H7 (cell line): Measurements from ENCODE around the gene CENPM. TPM values are rescaled to one million over a fixed set of nuclear protein-coding genes. Genes with fewer than 3 reads are reported as not detected.

Experiments
- DNase-seq: peaks from one replicate; pipeline ENCODE4 v3.0.0; 2012
- H3K27me3 ChIP-seq: 2 replicates; pipeline ENCODE4 v1.6.0; 2011; ENCODE audit warnings: mild to moderate bottlenecking, low read length; ENCODE audit not compliant: control insufficient read depth, insufficient read depth
- H3K36me3 ChIP-seq: replicated peaks from 2 replicates; pipeline ENCODE4 v1.5.1; 2011; ENCODE audit warnings: low read length; ENCODE audit not compliant: control insufficient read depth, insufficient read depth
- H3K4me3 ChIP-seq: 2 replicates; pipeline ENCODE4 v1.5.1; 2011; ENCODE audit warnings: low read depth, mild to moderate bottlenecking, control low read depth, low read length, moderate library complexity; ENCODE audit not compliant: insufficient read depth
- total RNA-seq: library from RNA; depleted of rRNA; stranded (reverse); fragments of >200 nt; shearing (Covaris generic); gene quantifications from 2 replicates; pipeline ENCODE4 v1.2.3, GENCODE V29; 2014

Gene CENPM
- total RNA-seq, 1 experiment from 2014 or later, result 66.3 TPM

DNA sequence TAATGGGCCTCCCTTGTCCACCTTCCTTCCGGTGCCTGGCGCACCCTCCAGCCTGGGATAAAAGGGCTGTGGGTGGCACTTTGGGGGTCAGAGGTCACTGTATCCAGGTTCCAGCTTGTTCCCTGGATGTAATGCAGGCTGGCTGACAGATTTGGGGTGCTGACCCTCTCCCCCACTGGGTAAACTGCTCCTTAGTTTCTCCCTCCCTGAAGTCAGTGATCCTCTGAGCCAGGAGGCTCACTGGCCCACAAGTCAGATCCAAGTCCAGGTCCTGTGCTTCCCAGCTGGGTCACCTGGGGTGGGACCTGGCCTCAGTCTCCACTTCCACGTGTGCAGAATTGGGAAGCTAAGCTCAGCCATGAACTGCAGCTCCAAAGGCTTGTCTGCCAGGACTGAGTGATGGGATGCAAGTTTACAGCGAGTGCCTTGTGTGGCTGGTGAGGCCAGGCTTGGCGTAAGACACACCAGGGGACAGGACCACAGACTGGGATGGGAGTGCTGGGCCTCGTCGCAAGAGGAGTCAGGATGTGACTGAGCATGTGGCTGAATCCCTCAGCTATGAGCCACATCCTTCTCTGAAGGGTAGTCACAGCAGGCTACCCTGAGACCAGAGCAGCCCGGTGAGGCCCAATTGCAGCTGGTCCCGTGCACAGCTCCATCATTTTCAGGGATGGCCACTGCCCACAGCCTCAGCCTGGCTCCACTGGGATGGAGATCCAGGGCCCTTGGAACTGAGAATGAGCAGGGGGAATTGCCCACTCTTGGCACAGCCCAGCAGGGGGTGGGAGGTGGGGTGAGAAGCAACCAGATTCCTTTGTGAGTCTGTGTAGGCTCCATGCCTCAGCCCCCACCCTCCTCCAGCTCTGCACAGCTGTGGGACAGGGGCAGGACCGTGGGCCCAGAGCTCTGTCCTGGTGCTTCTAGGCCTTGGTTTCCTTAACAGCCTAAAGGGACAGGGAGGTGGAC lies 39.2 kb downstream of the CENPM start:
- H3K27me3 ChIP-seq, result peaks cover 43% of the 10 kb centered on the region
- no peak overlapping the region for H3K4me3 ChIP-seq
- H3K36me3 ChIP-seq, result peaks cover 32% of the 10 kb centered on the region
- DNase-seq, result peak; percentile 74

DNA sequence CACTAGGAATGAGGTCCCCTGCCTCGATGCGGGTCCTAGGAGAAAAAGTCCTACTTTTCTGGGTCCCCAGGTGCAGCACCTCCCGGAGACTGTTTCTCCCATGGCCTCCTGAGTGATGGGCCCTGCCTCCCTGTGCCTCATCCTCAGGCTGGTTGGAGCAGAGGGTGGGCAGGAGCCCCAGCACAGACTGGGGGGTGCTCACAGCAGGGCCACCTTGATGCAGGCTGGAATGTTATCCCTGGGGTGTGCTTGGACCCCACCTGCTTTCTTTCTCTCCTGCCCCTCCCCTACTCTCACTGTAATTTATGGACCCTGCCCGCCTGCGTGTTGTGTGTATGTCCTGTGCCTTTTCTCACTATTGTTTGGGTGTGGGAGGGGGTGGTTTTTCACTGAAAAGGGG lies 40.1 kb downstream of the CENPM start:
- Histone ChIP-seq H3K4me3 (no peak overlapping the region), H3K27me3 (peaks cover 34% of the 10 kb centered on the region), H3K36me3 (peaks cover 39% of the 10 kb centered on the region)
- peak; percentile 36 for DNase-seq

DNA sequence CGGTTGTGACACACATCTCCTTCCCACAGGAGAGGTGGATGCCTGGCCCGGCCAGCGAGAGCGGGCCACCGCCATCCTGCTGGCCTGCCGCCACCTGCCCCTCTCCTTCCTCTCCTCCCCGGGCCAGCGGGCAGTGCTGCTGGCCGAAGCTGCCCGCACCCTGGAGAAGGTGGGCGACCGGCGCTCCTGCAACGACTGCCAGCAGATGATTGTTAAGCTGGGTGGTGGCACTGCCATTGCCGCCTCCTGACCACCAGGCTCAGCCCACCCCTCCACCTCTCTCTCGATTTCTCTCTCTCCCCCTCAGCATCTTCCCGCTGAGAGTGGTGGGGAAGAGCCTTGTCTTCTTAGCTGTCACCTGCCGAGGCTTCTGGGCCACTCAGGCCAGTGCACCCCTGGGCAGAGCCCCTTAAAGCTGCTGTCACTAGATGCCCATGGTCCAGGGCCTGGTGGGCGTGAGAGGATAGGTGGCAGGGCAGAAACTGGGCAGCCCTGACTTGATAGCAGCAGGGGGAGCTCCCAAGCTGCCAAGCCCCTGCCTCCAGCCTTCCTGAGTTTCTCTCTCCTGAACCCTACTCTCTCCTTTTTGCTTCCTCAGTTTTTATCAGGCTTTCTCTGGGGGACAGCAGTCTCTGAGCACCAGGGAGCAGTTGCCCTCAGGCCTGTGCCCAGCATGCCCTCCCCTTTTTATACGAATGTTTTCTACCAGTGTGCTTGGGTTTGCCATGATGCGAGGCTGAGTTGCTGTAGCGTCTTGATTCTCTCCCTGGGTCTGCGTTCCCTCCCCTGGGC lies 41.3 kb downstream of the CENPM start:
- Histone ChIP-seq H3K36me3 (peaks cover 47% of the 10 kb centered on the region), H3K27me3 (peaks cover 22% of the 10 kb centered on the region), H3K4me3 (no peak overlapping the region)
- DNase-seq, result peak; percentile 56

DNA sequence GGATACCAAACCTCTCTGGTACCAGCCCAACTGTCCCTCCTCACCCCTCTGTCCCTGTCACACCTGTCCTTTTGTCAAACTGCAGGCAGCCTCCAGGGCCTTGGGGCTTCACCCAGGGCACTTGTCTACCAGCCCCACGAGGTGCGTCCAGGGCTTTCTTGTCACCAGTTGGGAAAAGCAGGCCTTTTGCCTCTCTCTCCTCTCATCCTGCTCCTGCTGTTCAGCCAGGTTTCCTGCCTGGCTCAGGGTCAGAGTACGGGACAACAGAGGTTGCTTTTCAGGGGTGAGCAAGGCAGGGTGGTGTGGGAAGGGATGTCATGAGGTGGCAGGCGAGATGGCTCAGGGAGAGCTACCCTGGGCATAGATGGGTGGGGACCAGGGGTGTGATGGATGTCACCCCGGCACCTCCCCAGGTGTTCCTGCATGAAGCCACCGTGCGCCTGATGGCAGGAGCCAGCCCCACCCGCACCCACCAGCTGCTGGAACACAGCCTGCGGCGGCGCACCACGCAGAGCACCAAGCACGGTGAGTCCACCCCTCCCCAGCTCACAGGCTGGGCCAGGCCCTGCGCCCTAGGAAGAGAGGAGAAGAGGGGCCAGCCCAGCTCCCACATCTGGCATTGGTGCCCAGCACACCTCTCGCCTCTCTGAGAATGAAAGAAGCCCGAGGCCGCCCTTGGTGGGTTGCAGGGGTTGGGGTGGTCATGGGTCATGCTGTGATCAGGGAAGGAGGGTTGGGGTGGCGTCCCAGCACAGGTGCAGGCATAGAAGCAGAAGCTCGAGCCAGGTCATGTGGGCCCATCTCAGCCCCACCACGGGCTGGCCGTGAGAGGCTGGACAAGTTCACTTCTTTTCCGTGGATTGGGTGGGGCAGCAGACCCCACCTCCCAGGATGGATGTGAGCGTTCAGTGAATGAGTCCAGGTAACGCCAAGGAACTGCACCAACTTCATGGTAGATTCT lies 42.2 kb downstream of the CENPM start:
- no peak for DNase-seq
- Histone ChIP-seq H3K27me3 (peaks cover 14% of the 10 kb centered on the region), H3K4me3 (no peak overlapping the region), H3K36me3 (peaks cover 55% of the 10 kb centered on the region)

DNA sequence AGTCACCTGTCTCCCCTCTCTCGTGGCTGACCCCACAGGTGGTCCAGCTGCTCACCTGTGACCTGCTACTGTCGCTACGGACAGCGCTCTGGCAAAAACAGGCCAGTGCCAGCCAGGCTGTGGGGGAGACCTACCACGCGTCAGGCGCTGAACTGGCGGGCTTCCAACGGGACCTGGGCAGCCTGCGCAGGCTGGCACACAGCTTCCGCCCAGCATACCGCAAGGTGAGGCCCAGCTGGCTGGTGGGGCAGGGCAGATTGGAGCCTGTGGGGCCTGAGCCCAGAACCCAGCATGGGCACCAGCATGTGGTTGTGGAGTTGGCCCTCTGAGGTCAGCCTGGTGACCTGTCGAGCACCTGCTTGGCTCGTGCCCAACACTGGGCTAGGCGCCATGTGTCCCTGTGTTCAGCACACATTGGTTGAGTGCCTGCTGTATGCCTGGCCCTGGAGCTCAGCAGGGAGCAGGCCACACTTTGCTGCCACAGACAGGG lies 44.0 kb downstream of the CENPM start:
- no peak for DNase-seq
- H3K36me3 ChIP-seq, result peaks cover 68% of the 10 kb centered on the region
- H3K4me3 ChIP-seq, result no peak overlapping the region
- no peaks in the 10 kb centered on the region; the same call in 1 of the 2 replicates for H3K27me3 ChIP-seq

DNA sequence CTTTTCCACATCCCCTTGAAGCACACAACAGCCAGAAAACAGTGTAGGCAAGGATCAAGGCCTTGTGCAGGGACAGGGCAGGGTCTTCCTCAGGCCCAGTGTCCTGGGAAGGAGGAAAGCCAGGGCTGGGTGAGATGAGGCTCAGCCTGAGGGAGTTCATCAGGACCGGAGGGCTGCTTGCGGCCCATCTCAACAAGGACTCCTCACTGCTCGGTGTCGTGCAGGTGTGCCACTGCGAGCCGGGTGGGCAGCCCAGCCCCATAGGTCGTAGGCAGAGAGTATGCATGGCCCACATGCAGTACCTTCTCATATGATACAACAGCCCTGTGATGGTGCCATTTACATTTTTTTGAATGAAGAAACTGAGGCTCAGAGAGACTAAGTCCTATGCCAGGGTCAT lies 44.9 kb downstream of the CENPM start:
- peaks cover 73% of the 10 kb centered on the region for H3K36me3 ChIP-seq
- H3K4me3 ChIP-seq, result no peak overlapping the region
- no peaks in the 10 kb centered on the region for H3K27me3 ChIP-seq
- DNase-seq, result no peak

DNA sequence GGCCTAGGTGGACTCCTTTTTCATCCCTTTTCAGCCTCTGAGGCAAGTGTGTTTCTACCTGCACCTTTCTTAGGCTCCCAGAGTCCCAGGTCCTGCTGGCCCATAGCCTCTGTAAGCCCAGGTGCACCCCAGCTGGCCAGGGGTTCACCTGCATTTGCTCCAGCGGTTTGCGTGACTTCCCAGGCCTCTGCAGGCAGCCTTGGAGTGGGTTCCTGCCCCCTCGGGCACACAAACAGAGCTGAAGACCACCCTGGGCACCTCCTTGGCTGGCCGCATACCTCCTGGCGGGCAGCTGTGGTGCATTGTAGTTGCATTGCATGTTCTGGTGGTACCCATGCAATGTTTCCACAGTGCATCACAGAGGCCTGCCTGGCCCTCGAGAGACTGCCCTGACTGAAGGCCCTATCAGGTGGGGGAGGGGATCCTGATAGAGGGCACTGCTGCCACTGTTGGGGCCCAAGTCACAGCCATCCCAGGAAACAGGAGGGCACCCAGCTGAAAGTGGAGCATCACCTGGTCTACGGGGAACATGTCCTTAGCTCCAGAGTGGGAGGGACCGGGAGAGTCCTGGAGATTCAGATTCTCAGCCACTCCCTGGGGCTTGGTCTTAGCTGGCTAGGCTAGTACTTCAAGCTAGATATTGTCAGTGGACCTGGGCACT lies 46.2 kb downstream of the CENPM start:
- no peak for DNase-seq
- Histone ChIP-seq H3K27me3 (no peaks in the 10 kb centered on the region), H3K36me3 (peaks cover 73% of the 10 kb centered on the region), H3K4me3 (no peak overlapping the region)

DNA sequence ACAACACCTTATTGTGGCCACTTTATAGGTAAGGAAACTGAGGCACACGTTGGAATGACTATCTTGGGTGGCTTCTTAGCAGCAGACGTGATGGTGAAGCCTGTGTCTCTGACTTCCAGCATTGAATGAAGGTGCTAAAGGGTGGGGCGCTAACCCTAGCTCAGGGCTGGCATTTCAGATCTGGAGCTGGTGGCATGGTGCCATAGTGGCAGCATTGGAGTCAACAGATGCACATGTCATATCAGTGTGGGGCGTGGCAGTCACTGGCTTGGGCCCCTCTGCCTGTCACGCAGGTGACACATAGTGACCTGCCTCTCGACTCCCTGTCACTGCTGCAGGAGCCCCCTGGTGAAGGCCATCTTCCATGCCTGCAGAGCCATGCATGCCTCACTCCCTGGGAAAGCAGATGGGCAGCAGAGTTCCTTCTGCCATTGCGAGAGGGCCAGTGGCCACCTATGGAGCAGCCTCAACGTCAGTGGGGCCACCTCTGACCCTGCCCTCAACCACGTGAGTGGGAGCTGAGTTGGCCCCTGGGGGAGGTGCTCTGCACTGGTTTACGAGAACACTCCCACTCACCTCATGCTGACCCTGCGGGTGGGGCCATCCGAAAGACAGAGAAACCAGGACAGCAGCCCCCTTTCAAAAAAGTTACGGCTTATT lies 46.8 kb downstream of the CENPM start:
- Histone ChIP-seq H3K27me3 (no peaks in the 10 kb centered on the region), H3K36me3 (peaks cover 68% of the 10 kb centered on the region)
- no peak for DNase-seq

DNA sequence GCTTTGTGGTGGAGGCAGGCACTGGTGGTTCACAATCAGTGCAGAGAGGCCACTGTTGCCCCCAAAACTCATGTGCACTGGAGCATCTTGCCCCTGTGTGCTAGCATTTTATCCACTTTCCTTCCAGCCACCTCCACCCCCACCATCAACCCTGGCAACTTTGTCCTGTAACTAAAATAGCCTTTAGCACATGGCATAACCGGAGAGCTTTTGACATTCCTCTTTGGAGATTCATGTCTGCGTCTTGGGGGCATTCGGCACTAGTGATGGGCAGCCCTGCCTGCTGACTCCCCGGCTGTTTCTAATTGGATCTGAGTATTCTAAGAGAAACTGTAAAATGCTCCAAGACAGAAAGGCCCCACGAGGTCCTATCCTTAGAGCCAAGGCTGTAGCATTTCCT lies 47.8 kb downstream of the CENPM start:
- no peak for DNase-seq
- no peak overlapping the region for H3K4me3 ChIP-seq
- H3K36me3 ChIP-seq, result peaks cover 67% of the 10 kb centered on the region
- no peaks in the 10 kb centered on the region for H3K27me3 ChIP-seq

More for the DNA sequence above, 46.8 kb downstream of the CENPM start:
- no peak overlapping the region for H3K4me3 ChIP-seq

DNA sequence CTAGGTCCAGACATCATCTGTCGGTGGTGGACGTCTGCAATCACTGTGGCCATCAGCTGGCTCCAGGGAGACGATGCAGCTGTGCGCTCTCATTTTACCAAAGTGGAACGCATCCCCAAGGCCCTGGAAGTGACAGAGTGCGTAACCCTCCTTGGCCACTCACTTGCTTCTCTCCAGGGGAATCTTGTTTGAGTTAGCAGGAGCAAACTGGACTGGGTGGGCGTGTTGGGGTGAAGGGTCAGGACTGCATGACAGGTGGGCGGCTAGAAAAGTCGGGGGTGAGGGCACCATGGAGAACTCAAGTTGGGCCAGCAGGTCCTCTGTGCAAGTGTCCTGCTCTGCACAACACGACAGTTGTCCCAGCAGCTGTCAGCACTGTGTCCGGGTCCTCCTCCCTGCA lies 48.3 kb downstream of the CENPM start:
- no peak for DNase-seq

DNA sequence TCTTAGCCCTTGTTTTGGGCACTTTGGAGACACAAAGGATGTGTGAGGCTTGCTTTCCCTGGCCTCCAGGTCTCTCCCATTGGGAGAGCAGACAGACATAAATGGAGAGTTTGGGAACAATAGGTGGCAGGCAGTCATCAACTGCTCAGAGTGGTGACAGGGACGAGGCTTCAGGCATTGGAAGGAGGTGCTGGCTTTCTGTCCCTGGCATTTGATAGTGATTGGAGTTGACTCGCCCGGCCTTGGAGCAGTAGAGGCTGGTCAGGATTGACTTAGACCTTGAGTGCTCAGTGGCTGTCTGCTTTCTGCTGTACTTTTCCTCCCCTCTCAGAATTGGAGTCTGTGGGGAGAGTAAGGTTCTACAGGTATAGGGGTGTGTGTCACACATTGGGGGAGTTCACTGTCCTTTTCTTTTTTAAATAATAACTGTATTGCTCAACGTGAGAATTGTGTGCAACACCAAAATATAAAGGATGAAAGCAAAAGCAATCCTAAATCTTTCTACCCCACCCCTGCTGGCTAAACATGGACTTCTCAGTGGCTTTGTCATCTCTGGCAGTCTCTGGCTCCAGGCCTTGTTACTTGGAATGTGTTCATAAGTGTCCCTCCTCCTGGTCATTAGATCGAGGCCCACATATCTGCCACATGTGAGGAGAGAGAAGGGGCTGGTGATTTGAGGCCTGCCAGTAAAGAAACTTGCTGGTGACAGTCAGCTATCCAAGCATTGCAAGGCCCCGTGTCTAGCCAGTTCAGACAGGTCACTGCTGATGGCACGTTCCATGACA lies 53.2 kb downstream of the CENPM start:
- DNase-seq, result peak; percentile 30
- H3K36me3 ChIP-seq, result peaks cover 46% of the 10 kb centered on the region
- no peak overlapping the region for H3K4me3 ChIP-seq
- no peaks in the 10 kb centered on the region for H3K27me3 ChIP-seq

More for the DNA sequence above, 48.3 kb downstream of the CENPM start:
- H3K36me3 ChIP-seq, result peaks cover 67% of the 10 kb centered on the region
- H3K27me3 ChIP-seq, result no peaks in the 10 kb centered on the region
- H3K4me3 ChIP-seq, result no peak overlapping the region

DNA sequence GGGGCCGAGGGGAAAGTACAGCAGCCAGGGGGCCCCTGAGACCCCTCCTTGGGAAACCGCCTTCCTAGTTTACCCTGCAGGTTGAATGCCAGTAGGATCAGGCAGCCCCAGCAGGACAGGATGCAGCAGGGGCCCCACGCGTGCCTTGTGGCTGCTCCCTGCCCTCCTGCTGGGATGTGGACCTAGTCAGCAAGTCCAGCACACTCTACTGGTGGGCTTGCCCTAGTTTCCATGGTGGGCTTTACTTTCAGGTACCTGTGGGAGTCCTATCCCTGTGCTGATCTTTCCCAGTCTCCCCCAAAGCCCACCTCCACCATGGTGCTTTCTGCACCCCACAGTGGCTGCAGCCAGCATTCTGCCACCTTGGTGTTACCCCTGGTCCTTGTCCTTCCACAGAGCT lies 54.2 kb downstream of the CENPM start:
- H3K27me3 ChIP-seq, result no peaks in the 10 kb centered on the region
- peak; percentile 60 for DNase-seq
- peaks cover 46% of the 10 kb centered on the region for H3K36me3 ChIP-seq
- no peak overlapping the region for H3K4me3 ChIP-seq
